CD14-positive monocyte (primary cell): Measurements from ENCODE around the gene PDZRN3. TPM values are rescaled to one million over a fixed set of nuclear protein-coding genes. Genes with fewer than 3 reads are reported as not detected.

Experiments
- DNase-seq, 3 donors: peaks; one replicate each; pipeline ENCODE4 v3.0.0-alpha.2; 2011 to 2022
- H2AFZ ChIP-seq: 2 replicates; pipeline ENCODE4 v1.6.0; 2012; ENCODE audit warnings: mild to moderate bottlenecking, low read depth, low read length, inconsistent platforms; ENCODE audit not compliant: insufficient read depth, poor library complexity, severe bottlenecking
- H3K27ac ChIP-seq, 2 donors: 1 replicate in 1 of 2; 2 replicates in 1 of 2; pipeline ENCODE4 v1.5.1; 2012 to 2013; ENCODE audit warnings: low read length in 2 of 2, control low read depth in 1 of 2, inconsistent platforms in 1 of 2, low read depth in 1 of 2, mild to moderate bottlenecking in 1 of 2
- H3K27me3 ChIP-seq, 2 donors: one replicate each; pipeline versions ENCODE4 v1.6.0 to v1.6.1; 2011 to 2013; ENCODE audit warnings: low read length in 2 of 2; ENCODE audit not compliant: control insufficient read depth in 2 of 2, insufficient read depth in 2 of 2
- H3K36me3 ChIP-seq, 2 donors: replicated peaks in 1 of 2; 1 replicate in 1 of 2; 2 replicates in 1 of 2; pipeline versions ENCODE4 v1.5.1 to v1.6.1; 2012 to 2013; ENCODE audit warnings: low read length in 2 of 2, control low read depth in 1 of 2, inconsistent platforms in 1 of 2, mild to moderate bottlenecking in 1 of 2; ENCODE audit not compliant: insufficient read depth in 2 of 2, control insufficient read depth in 1 of 2
- H3K4me1 ChIP-seq, 2 donors: 1 replicate in 1 of 2; 2 replicates in 1 of 2; pipeline versions ENCODE4 v1.5.1 to v1.6.1; 2012 to 2013; ENCODE audit warnings: low read length in 2 of 2, control low read depth in 1 of 2, inconsistent platforms in 1 of 2, mild to moderate bottlenecking in 1 of 2, moderate library complexity in 1 of 2; ENCODE audit not compliant: insufficient read depth in 2 of 2, control insufficient read depth in 1 of 2
- H3K4me2 ChIP-seq: replicated peaks from 2 replicates; pipeline ENCODE3; 2012; ENCODE audit warnings: low read length, moderate library complexity, mild to moderate bottlenecking; ENCODE audit not compliant: poor library complexity, severe bottlenecking; ENCODE audit errors: extremely low read depth
- H3K4me3 ChIP-seq, 3 experiments: fragments of 200-600 bp in 1 of 3; sonication (generic) in 1 of 3; replicated peaks in 1 of 3; 1 replicate in 2 of 3; 2 replicates in 1 of 3; pipeline ENCODE4 v1.5.1; 2011 to 2013; ENCODE audit warnings: low read length in 3 of 3, mild to moderate bottlenecking in 3 of 3, control low read depth in 2 of 3, low read depth in 2 of 3, inconsistent platforms in 1 of 3, moderate library complexity in 1 of 3
- H3K79me2 ChIP-seq: 2 replicates; pipeline ENCODE4 v1.6.0; 2012; ENCODE audit warnings: mild to moderate bottlenecking, control low read depth, inconsistent platforms, low read length, moderate library complexity; ENCODE audit not compliant: insufficient read depth
- H3K9ac ChIP-seq: 2 replicates; pipeline ENCODE4 v1.6.0; 2017; ENCODE audit warnings: low read length, mild to moderate bottlenecking; ENCODE audit not compliant: insufficient read depth, poor library complexity, severe bottlenecking
- H3K9me3 ChIP-seq, 2 donors: replicated peaks in 1 of 2; 1 replicate in 1 of 2; 2 replicates in 1 of 2; pipeline versions ENCODE4 v1.5.1 to v1.6.1; 2012 to 2013; ENCODE audit warnings: low read length in 2 of 2, control low read depth in 1 of 2; ENCODE audit not compliant: control insufficient read depth in 1 of 2, insufficient read depth in 1 of 2
- H4K20me1 ChIP-seq: 2 replicates; pipeline ENCODE4 v1.6.0; 2012; ENCODE audit warnings: mild to moderate bottlenecking, low read length, control low read depth, moderate library complexity; ENCODE audit not compliant: insufficient read depth
- H3K27ac Mint-ChIP-seq, 7 donors: one replicate each; pipeline ENCODE4 v1.8.0; 2020; ENCODE audit warnings: mild to moderate bottlenecking in 7 of 7, mixed read lengths in 7 of 7, moderate library complexity in 6 of 7, inconsistent platforms in 2 of 7
- H3K27me3 Mint-ChIP-seq, 3 donors: one replicate each; pipeline ENCODE4 v1.8.0; 2021 to 2022; ENCODE audit warnings: low read depth in 3 of 3, mild to moderate bottlenecking in 3 of 3, mixed read lengths in 3 of 3, moderate library complexity in 3 of 3, inconsistent platforms in 1 of 3
- H3K36me3 Mint-ChIP-seq, 2 donors: one replicate each; pipeline ENCODE4 v1.8.0; 2020; ENCODE audit warnings: mixed read lengths in 2 of 2, inconsistent platforms in 1 of 2, mild to moderate bottlenecking in 1 of 2
- H3K4me1 Mint-ChIP-seq: one replicate; pipeline ENCODE4 v1.8.0; 2020; ENCODE audit warnings: mild to moderate bottlenecking, mixed read lengths
- H3K4me3 Mint-ChIP-seq, 2 donors: one replicate each; pipeline ENCODE4 v1.8.0; 2020; ENCODE audit warnings: mild to moderate bottlenecking in 2 of 2, mixed read lengths in 2 of 2, moderate library complexity in 1 of 2
- H3K9me3 Mint-ChIP-seq, 7 donors: one replicate each; pipeline ENCODE4 v1.8.0; 2020 to 2022; ENCODE audit warnings: mixed read lengths in 7 of 7, mild to moderate bottlenecking in 6 of 7, moderate library complexity in 6 of 7, inconsistent platforms in 2 of 7
- CTCF ChIP-seq: fragments of 200-600 bp; IDR thresholded peaks from one replicate; pipeline ENCODE4 v1.8.0; 2022; ENCODE audit warnings: antibody characterized with exemption, mild to moderate bottlenecking
- WGBS: methylation state at CpG from one replicate; pipeline ENCODE4 v1.1.5; 2013; ENCODE audit warnings: missing lambda C conversion rate; ENCODE audit not compliant: insufficient coverage; 5-methylcytosine and 5-hydroxymethylcytosine counted together
- intact Hi-C, 2 donors: fragments of 100-400 bp; cut with micrococcal nuclease; formaldehyde crosslinking; loops; one replicate each; pipeline versions ENCODE4 v1.15.0 to v1.15.1; 2023
- polyA plus RNA-seq, 3 donors: library from polyadenylated mRNA; depleted of rRNA in 1 of 3; unstranded in 2 of 3; stranded (reverse) in 1 of 3; fragments of 300-500 nt in 2 of 3; fragments of >200 nt in 1 of 3; fragmentation: Illumina TruSeq in 2 of 3; gene quantifications; 1 replicate in 2 of 3; 2 replicates in 1 of 3; pipeline ENCODE4 v1.2.3, GENCODE V29; 2012 to 2021

The PDZRN3 gene
- polyA plus RNA-seq, 3 donors: not detected

GRCh38 chr3:73623346-73623745 is 1.4 kb downstream of the PDZRN3 start:
- Mint-ChIP-seq H3K36me3 (no peaks in the 10 kb centered on the region), H3K4me3 (peak overlapping the region in 1 of 2 donors; percentile 69), H3K9me3 (peaks cover 0 to 6% (median 1%) of the 10 kb centered on the region in 7 donors), H3K4me1 (no peaks in the 10 kb centered on the region), H3K27ac (no peak overlapping the region), H3K27me3 (peaks cover 14 to 37% (median 27%) of the 10 kb centered on the region in 3 donors)
- Histone ChIP-seq H3K27me3 (peaks cover 15 to 22% of the 10 kb centered on the region in 2 donors), H3K36me3 (no peaks in the 10 kb centered on the region), H2AFZ (no peak overlapping the region), H3K27ac (no peak overlapping the region), H3K9ac (no peak overlapping the region), H3K4me2 (no peak overlapping the region), H3K79me2 (no peaks in the 10 kb centered on the region), H4K20me1 (no peaks in the 10 kb centered on the region), H3K4me1 (no peaks in the 10 kb centered on the region), H3K9me3 (no peaks in the 10 kb centered on the region), H3K4me3 (no peak overlapping the region)
- intact Hi-C loops: no loop called here
- WGBS: no CpG with 5 or more reads among the region's 4 CpGs
- DNase-seq: no peak
- TF ChIP-seq CTCF: no peak

DNA sequence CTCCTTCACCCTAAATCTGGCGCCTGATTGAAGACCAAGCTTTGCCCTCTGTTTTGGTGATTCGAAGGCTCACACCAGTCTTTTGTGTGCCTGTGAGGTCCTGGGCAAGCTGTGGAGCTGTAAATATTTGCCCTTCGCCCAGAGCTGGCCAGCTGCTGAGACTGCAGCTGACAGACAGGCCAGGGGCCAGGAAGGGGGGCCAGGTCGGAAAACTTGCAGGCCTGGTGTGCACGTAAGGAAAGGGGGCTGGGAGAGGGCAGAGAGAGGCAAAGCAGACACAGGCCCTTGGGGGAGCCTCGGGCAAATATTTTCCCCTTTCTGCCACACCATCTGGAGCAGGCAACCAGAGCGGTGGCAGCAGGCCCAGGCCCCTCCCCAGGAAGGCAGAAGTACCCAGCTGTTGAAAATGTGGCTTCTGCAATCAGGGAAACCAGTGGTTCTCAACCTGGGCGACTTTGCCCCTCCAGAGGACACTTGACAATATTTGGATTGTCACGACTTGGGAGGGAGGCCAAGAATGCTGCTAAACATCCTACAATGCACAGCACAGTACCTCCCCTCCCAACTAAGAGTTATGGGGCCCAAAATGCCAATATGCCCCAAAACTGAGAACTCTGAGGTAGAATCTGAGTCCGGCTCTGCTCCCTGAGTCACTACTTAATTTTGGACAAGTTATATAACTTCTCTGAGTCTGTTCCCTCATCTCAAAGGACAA is 2.5 kb downstream of the PDZRN3 start:
- Histone ChIP-seq H3K27me3 (peaks cover 15 to 22% of the 10 kb centered on the region in 2 donors), H3K4me1 (no peaks in the 10 kb centered on the region), H3K4me3 (no peak overlapping the region), H3K9me3 (no peaks in the 10 kb centered on the region), H3K36me3 (no peaks in the 10 kb centered on the region), H4K20me1 (no peaks in the 10 kb centered on the region), H3K9ac (no peak overlapping the region), H3K4me2 (no peak overlapping the region), H3K79me2 (no peaks in the 10 kb centered on the region), H3K27ac (no peak overlapping the region), H2AFZ (no peak overlapping the region)
- 71% methylated on average over 9 of the region's 10 CpGs for WGBS
- TF ChIP-seq CTCF: no peak
- Mint-ChIP-seq H3K4me1 (no peaks in the 10 kb centered on the region), H3K27ac (no peak overlapping the region), H3K36me3 (no peaks in the 10 kb centered on the region), H3K27me3 (peaks cover 12 to 35% (median 25%) of the 10 kb centered on the region in 3 donors), H3K4me3 (peak overlapping the region in 1 of 2 donors; percentile 28), H3K9me3 (peaks cover 0 to 4% (median 1%) of the 10 kb centered on the region in 7 donors)
- intact Hi-C loops: no loop called here
- no peak for DNase-seq
